Astrocyte of the cerebellum (primary cell): ENCODE data around the gene KRTAP10-3.

Source experiments
- DNase-seq: peaks from one replicate; pipeline ENCODE4 v3.0.0-alpha.2; 2011; ENCODE audit warnings: low read depth
- H3K4me3 ChIP-seq: 2 replicates; pipeline ENCODE4 v1.5.1; 2011; ENCODE audit warnings: mild to moderate bottlenecking, low read depth, low read length, moderate library complexity
- in situ Hi-C: cut with HindIII; loops from 2 replicates; pipeline ENCODE4 v1.10.0; 2017; ENCODE audit warnings: low sequenced_read_pairs
- TF ChIP-seq, protein P1 (sequence below): IDR thresholded peaks from 2 replicates; pipeline ENCODE4 v1.5.1; 2012; ENCODE audit warnings: low read length, low read depth, moderate library complexity, mild to moderate bottlenecking; ENCODE audit errors: missing control alignments

KRTAP10-3 gene

GRCh38 chr21:44513389-44514217 lies 45.0 kb downstream of the KRTAP10-3 start:
- TF ChIP-seq, protein P1, sequence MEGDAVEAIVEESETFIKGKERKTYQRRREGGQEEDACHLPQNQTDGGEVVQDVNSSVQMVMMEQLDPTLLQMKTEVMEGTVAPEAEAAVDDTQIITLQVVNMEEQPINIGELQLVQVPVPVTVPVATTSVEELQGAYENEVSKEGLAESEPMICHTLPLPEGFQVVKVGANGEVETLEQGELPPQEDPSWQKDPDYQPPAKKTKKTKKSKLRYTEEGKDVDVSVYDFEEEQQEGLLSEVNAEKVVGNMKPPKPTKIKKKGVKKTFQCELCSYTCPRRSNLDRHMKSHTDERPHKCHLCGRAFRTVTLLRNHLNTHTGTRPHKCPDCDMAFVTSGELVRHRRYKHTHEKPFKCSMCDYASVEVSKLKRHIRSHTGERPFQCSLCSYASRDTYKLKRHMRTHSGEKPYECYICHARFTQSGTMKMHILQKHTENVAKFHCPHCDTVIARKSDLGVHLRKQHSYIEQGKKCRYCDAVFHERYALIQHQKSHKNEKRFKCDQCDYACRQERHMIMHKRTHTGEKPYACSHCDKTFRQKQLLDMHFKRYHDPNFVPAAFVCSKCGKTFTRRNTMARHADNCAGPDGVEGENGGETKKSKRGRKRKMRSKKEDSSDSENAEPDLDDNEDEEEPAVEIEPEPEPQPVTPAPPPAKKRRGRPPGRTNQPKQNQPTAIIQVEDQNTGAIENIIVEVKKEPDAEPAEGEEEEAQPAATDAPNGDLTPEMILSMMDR = no peak
- in situ Hi-C loops = no loop called here
- no peak for DNase-seq
- H3K4me3 ChIP-seq = no peak overlapping the region

- DNase-seq = no peak
- in situ Hi-C loops = no loop called here
Measured at GRCh38 chr21:44512496-44513388, 45.9 kb downstream of the KRTAP10-3 start.

GRCh38 chr21:44511938-44512275 lies 46.7 kb downstream of the KRTAP10-3 start:
- no peak for DNase-seq
- TF ChIP-seq, protein P1 = no peak
- in situ Hi-C loops = no loop called here
- H3K4me3 ChIP-seq = no peak overlapping the region

More at GRCh38 chr21:44512496-44513388, 45.9 kb downstream of the KRTAP10-3 start:
- H3K4me3 ChIP-seq = no peak overlapping the region
- TF ChIP-seq, protein P1 = no peak

GRCh38 chr21:44511219-44511937 lies 47.2 kb downstream of the KRTAP10-3 start:
- in situ Hi-C loops = no loop called here
- DNase-seq = no peak
- TF ChIP-seq, protein P1 = no peak

DNA sequence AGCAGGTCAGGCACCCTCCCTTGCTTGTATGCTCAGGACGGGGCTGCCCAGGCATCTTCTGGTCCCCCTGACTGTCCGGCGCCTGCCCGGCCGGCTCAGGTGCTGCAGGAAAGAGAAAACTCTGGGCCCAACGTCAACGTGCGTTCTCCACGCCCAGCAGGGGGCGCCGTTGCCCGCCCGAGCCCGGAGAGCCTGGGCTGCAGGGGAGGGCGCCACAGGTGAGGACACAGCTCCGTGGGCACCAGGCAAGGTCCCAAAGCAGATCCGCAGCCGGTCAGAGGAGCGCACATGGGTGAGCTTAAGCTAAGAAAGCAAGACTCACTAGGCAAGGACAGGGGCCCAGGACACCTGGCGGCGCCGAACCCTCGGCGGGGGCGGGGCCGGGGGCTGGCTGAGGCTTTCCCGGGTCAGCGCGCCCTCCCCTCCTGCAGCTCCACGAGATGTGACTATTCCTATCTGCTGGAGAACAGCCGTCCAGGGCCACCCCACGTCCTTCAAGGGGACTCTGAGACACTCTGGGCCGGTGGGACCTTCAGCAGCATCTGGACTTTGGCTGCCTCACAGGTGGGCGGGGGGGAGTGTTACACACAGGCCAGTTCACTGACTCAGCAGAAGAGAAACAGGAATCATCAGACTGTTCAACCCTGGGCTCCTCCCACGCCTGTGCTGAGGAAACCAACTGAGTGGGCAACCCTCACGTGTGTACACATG lies 47.9 kb downstream of the KRTAP10-3 start:
- H3K4me3 ChIP-seq = no peak overlapping the region
- TF ChIP-seq, protein P1 = peak; percentile 61
- in situ Hi-C loops = no loop called here

More at GRCh38 chr21:44511219-44511937, 47.2 kb downstream of the KRTAP10-3 start:
- no peak overlapping the region for H3K4me3 ChIP-seq

More for the DNA sequence above, 47.9 kb downstream of the KRTAP10-3 start:
- no peak for DNase-seq
